NB4 (cell line): ENCODE measurements around the gene ASB5.

Experiments used
- DNase-seq: peaks from one replicate; pipeline ENCODE4 v3.0.0; 2010; ENCODE audit warnings: low read depth
- H3K4me3 ChIP-seq: one replicate; pipeline ENCODE4 v1.5.1; 2011; ENCODE audit warnings: mild to moderate bottlenecking, low read depth, low read length, moderate library complexity
- MYC ChIP-seq: IDR thresholded peaks from 2 replicates; pipeline ENCODE4 v1.6.1; 2011; ENCODE audit warnings: low read depth, low read length
- POLR2A ChIP-seq: IDR thresholded peaks from 2 replicates; pipeline ENCODE4 v1.6.1; 2011; ENCODE audit warnings: mild to moderate bottlenecking; ENCODE audit not compliant: insufficient read length; ENCODE audit errors: extremely low read depth
- TF ChIP-seq, protein P1 (sequence below): IDR thresholded peaks from one replicate; pipeline ENCODE4 v1.5.1; 2012; ENCODE audit warnings: low read depth, low read length
- TF ChIP-seq, protein P2 (sequence below): IDR thresholded peaks from 2 replicates; pipeline ENCODE4 v1.6.1; 2011; ENCODE audit warnings: low read depth, low read length

ASB5 gene, protein sequence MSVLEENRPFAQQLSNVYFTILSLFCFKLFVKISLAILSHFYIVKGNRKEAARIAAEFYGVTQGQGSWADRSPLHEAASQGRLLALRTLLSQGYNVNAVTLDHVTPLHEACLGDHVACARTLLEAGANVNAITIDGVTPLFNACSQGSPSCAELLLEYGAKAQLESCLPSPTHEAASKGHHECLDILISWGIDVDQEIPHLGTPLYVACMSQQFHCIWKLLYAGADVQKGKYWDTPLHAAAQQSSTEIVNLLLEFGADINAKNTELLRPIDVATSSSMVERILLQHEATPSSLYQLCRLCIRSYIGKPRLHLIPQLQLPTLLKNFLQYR

DNA sequence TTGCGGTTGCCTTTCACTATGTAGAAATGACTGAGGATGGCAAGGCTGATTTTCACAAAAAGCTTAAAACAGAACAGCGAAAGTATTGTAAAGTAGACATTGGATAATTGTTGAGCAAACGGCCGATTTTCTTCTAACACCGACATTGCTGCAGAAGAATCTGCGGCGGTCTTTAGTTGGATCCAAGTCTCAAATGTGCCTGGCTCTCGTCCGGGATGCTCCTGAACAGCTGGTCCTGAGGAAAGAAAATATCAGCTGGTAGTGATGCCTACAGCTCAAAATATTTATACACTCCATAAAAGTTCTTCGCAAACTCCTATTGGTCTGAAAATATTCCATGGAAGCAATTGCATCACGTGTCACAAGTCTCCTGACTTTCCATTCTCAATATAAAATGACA is at the start of gene ASB5:
ASB5 (minus strand) TSS at position 260 of the 400 bp plus-strand sequence; CDS start at position 146, 114 bp downstream.
- TF ChIP-seq MYC = no peak
- TF ChIP-seq POLR2A = no peak
- TF ChIP-seq, protein P1, sequence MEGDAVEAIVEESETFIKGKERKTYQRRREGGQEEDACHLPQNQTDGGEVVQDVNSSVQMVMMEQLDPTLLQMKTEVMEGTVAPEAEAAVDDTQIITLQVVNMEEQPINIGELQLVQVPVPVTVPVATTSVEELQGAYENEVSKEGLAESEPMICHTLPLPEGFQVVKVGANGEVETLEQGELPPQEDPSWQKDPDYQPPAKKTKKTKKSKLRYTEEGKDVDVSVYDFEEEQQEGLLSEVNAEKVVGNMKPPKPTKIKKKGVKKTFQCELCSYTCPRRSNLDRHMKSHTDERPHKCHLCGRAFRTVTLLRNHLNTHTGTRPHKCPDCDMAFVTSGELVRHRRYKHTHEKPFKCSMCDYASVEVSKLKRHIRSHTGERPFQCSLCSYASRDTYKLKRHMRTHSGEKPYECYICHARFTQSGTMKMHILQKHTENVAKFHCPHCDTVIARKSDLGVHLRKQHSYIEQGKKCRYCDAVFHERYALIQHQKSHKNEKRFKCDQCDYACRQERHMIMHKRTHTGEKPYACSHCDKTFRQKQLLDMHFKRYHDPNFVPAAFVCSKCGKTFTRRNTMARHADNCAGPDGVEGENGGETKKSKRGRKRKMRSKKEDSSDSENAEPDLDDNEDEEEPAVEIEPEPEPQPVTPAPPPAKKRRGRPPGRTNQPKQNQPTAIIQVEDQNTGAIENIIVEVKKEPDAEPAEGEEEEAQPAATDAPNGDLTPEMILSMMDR = no peak
- TF ChIP-seq, protein P2, sequence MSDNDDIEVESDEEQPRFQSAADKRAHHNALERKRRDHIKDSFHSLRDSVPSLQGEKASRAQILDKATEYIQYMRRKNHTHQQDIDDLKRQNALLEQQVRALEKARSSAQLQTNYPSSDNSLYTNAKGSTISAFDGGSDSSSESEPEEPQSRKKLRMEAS = no peak
- no peak within 1 kb of the TSS for H3K4me3 ChIP-seq
- no peak for DNase-seq

DNA sequence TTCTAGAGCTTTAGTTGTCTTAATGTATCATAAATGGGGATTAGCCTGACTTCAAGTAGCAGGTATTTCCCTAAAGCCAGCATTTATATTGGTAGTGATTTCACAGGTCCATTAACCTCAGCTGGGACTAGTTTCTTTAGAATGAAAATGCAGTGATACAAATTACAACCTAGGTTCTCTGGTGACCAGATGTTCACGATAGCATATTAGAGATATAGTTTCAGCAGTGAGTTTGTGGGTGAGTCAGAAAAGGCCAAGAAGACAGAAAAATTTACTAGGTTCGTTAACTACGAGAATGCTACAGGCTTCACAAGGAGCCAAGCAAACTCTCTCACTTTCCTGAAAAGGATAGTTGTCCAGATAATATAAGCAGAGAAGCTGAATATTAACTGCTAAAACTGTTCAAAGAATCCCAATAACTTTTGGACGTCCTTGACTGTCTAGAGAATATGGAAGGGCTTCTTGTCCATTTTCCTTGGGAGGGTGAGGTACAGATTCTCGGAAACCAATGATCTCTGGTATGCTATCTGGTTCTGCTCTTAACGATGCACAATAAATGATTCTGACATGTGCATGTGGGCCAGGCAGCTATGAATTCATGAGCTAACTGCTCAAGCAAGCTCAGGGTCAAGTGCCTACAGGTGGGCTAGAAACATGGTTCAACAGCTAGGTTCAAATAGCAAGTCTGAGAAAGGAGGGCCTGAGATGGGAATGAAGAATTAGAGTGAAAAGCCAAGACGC is 44.7 kb upstream of the ASB5 start:
- no peak overlapping the region for H3K4me3 ChIP-seq
- TF ChIP-seq, protein P2 = no peak
- no peak for TF ChIP-seq MYC
- no peak for TF ChIP-seq POLR2A
- DNase-seq = no peak

DNA sequence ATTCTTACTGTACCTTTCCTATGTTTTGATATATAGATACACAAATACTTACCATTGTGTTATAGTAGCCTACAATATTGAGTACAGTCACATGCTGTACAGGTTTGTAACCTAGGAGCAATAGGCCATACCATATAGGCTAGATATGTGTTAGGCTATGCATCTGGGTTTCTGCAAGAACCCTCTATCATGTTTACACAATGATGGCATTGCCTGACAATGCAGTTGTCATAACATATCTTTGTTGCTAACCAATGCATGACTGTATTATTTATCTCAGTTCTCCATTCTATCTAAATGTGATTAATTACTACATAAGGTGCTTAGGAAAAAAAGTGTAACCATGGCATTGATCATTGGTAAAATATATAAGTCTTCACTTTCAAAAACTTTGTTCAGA is 40.8 kb upstream of the ASB5 start:
- TF ChIP-seq, protein P2 = no peak
- TF ChIP-seq, protein P1 = no peak
- TF ChIP-seq POLR2A (no peak), MYC (no peak)
- no peak for DNase-seq

DNA sequence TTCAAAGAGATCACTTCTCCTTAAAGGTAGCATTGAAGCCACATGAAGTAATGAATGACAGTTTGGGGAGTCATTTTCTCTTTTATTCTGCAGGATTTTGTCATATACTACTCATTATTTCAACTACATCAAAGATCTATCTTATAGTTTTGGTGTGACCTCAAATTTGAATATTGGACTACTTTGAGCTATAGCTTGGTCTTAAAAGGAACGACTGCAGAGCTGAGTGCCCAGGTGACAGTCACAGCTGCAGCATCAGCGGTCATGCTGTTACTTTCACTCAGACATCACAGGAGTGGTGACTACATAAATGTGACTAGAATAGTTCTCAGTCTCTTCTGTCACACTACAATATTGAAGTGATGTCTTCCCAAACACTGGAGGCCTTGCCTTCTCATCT is 40.0 kb upstream of the ASB5 start:
- no peak for DNase-seq
- no peak for TF ChIP-seq POLR2A
- TF ChIP-seq MYC = no peak
- TF ChIP-seq, protein P2 = no peak
- TF ChIP-seq, protein P1 = no peak
- no peak overlapping the region for H3K4me3 ChIP-seq

More for the DNA sequence above, 40.8 kb upstream of the ASB5 start:
- no peak overlapping the region for H3K4me3 ChIP-seq

DNA sequence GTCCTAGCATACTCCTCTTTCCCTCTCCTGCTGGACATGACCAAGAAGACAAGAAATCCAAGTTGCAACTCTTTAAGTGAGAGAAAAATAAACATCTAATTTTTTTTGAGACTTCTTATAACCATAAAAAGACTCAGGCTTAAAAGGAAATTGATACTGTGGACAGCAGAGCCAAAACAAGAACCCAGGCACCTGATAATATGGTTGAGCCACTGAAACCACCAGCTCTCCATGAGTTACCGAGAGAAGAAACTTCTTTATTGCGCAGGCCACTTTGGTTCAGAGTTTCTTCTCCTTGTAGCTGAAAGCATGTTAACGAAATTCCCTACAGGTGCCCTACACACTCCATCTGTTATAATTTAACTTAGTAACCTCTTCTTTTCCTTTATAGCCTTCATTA is 39.4 kb upstream of the ASB5 start:
- no peak for DNase-seq

DNA sequence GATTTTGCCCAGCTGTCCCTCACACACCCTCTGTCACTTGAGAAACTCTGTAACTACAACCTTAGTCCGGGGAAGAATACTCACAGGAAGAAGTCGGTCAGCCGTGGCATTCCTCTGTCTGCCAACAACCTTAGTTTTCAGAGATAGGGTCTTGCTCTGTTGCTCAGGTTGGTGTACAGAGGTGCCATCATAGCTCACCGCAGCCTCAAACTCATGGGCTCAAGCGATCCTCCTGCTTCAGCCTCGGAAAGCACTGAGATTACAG is 38.6 kb upstream of the ASB5 start:
- TF ChIP-seq MYC (no peak), POLR2A (no peak)
- TF ChIP-seq, protein P1 = no peak
- TF ChIP-seq, protein P2 = no peak
- no peak for DNase-seq
- H3K4me3 ChIP-seq = no peak overlapping the region

More for the DNA sequence above, 39.4 kb upstream of the ASB5 start:
- no peak overlapping the region for H3K4me3 ChIP-seq
- TF ChIP-seq MYC = no peak
- TF ChIP-seq, protein P1 = no peak
- TF ChIP-seq POLR2A = no peak
- TF ChIP-seq, protein P2 = no peak
